HUES48 (cell line): ENCODE measurements around the gene FAU.

Experiments
- H3K27ac ChIP-seq: one replicate; pipeline ENCODE4 v1.7.0; 2013; ENCODE audit warnings: low read depth, low read length, inconsistent platforms
- H3K27me3 ChIP-seq: 2 replicates; pipeline ENCODE4 v1.6.1; 2013; ENCODE audit warnings: mild to moderate bottlenecking, low read length; ENCODE audit not compliant: control insufficient read depth, insufficient read depth
- H3K36me3 ChIP-seq: 2 replicates; pipeline ENCODE4 v1.6.1; 2013; ENCODE audit warnings: low read length; ENCODE audit not compliant: control insufficient read depth, insufficient read depth
- H3K4me1 ChIP-seq: 2 replicates; pipeline ENCODE4 v1.6.1; 2013; ENCODE audit warnings: mild to moderate bottlenecking, low read length; ENCODE audit not compliant: control insufficient read depth, insufficient read depth
- H3K4me3 ChIP-seq: 2 replicates; pipeline ENCODE4 v1.5.1; 2013; ENCODE audit warnings: mild to moderate bottlenecking, low read depth, low read length
- H3K9ac ChIP-seq: 2 replicates; pipeline ENCODE4 v1.6.1; 2013; ENCODE audit warnings: mild to moderate bottlenecking, low read depth, low read length, moderate library complexity
- H3K9me3 ChIP-seq: 2 replicates; pipeline ENCODE4 v1.6.1; 2013; ENCODE audit warnings: low read length; ENCODE audit not compliant: control insufficient read depth, insufficient read depth

FAU gene

GRCh38 chr11:65135633-65136145 is 13.8 kb upstream of the FAU start:
- Histone ChIP-seq H3K27ac (peak overlapping the region; percentile 98), H3K4me1 (peaks cover 9% of the 10 kb centered on the region)

GRCh38 chr11:65134952-65135632 is 13.2 kb upstream of the FAU start:
- no peaks in the 10 kb centered on the region for H3K27me3 ChIP-seq
- peak overlapping the region; percentile 83 for H3K4me3 ChIP-seq
- peak overlapping the region; percentile 98 for H3K9ac ChIP-seq
- H3K36me3 ChIP-seq, result peaks cover 28% of the 10 kb centered on the region
- no peaks in the 10 kb centered on the region for H3K9me3 ChIP-seq
- H3K4me1 ChIP-seq, result peaks cover 9% of the 10 kb centered on the region
- H3K27ac ChIP-seq, result peak overlapping the region; percentile 98

More at GRCh38 chr11:65135633-65136145, 13.8 kb upstream of the FAU start:
- H3K4me3 ChIP-seq, result peak overlapping the region; percentile 83
- no peaks in the 10 kb centered on the region for H3K9me3 ChIP-seq
- no peaks in the 10 kb centered on the region for H3K27me3 ChIP-seq
- peaks cover 24% of the 10 kb centered on the region for H3K36me3 ChIP-seq
- peak overlapping the region; percentile 98; the same call in 1 of the 2 replicates for H3K9ac ChIP-seq

- Histone ChIP-seq H3K27ac (peak within 1 kb of the TSS; percentile 98), H3K9ac (peak within 1 kb of the TSS; percentile 98), H3K27me3 (no peaks in the 10 kb centered on the region), H3K36me3 (peaks cover 35% of the 10 kb centered on the region), H3K4me1 (peaks cover 9% of the 10 kb centered on the region), H3K4me3 (peak within 1 kb of the TSS; percentile 83), H3K9me3 (no peaks in the 10 kb centered on the region)
Measured at GRCh38 chr11:65134240-65134951, 12.5 kb upstream of the FAU start, which contains the start of gene SYVN1. TSS of gene SYVN1 (minus strand) at chr11:65134519. CDS start at chr11:65133601, 918 bp downstream.

GRCh38 chr11:65133724-65134123 is 11.8 kb upstream of the FAU start:
- no peaks in the 10 kb centered on the region for H3K9me3 ChIP-seq
- H3K36me3 ChIP-seq, result peaks cover 42% of the 10 kb centered on the region
- H3K9ac ChIP-seq, result peak overlapping the region; percentile 98
- H3K27me3 ChIP-seq, result no peaks in the 10 kb centered on the region
- peaks cover 9% of the 10 kb centered on the region for H3K4me1 ChIP-seq
- peak overlapping the region; percentile 83 for H3K4me3 ChIP-seq
- peak overlapping the region; percentile 98 for H3K27ac ChIP-seq

GRCh38 chr11:65132988-65133700 is 11.2 kb upstream of the FAU start:
- Histone ChIP-seq H3K4me3 (peak overlapping the region; percentile 83), H3K27ac (peak overlapping the region; percentile 98), H3K9me3 (no peaks in the 10 kb centered on the region), H3K36me3 (peaks cover 46% of the 10 kb centered on the region), H3K4me1 (peaks cover 9% of the 10 kb centered on the region), H3K9ac (no peak overlapping the region), H3K27me3 (no peaks in the 10 kb centered on the region)

- H3K9ac ChIP-seq, result no peak overlapping the region
- H3K9me3 ChIP-seq, result no peaks in the 10 kb centered on the region
- no peak overlapping the region for H3K27ac ChIP-seq
- H3K27me3 ChIP-seq, result no peaks in the 10 kb centered on the region
- no peak overlapping the region for H3K4me3 ChIP-seq
- peaks cover 9% of the 10 kb centered on the region for H3K4me1 ChIP-seq
- peaks cover 54% of the 10 kb centered on the region for H3K36me3 ChIP-seq
Measured at GRCh38 chr11:65132238-65132987, 10.5 kb upstream of the FAU start.

GRCh38 chr11:65131895-65132237 is 9.9 kb upstream of the FAU start:
- no peak overlapping the region for H3K27ac ChIP-seq
- H3K9me3 ChIP-seq, result no peaks in the 10 kb centered on the region
- no peaks in the 10 kb centered on the region for H3K27me3 ChIP-seq
- no peak overlapping the region for H3K9ac ChIP-seq
- no peak overlapping the region for H3K4me3 ChIP-seq
- peaks cover 59% of the 10 kb centered on the region for H3K36me3 ChIP-seq
- peaks cover 9% of the 10 kb centered on the region for H3K4me1 ChIP-seq

GRCh38 chr11:65131417-65131776 is 9.5 kb upstream of the FAU start:
- Histone ChIP-seq H3K9ac (no peak overlapping the region), H3K9me3 (no peaks in the 10 kb centered on the region), H3K4me3 (no peak overlapping the region)

GRCh38 chr11:65130631-65131416 is 8.9 kb upstream of the FAU start:
- peaks cover 9% of the 10 kb centered on the region for H3K4me1 ChIP-seq
- H3K9ac ChIP-seq, result no peak overlapping the region
- peaks cover 70% of the 10 kb centered on the region for H3K36me3 ChIP-seq
- H3K4me3 ChIP-seq, result no peak overlapping the region
- H3K27me3 ChIP-seq, result no peaks in the 10 kb centered on the region
- H3K27ac ChIP-seq, result no peak overlapping the region
- no peaks in the 10 kb centered on the region for H3K9me3 ChIP-seq

More at GRCh38 chr11:65131417-65131776, 9.5 kb upstream of the FAU start:
- Histone ChIP-seq H3K4me1 (peaks cover 9% of the 10 kb centered on the region), H3K36me3 (peaks cover 64% of the 10 kb centered on the region), H3K27ac (no peak overlapping the region), H3K27me3 (no peaks in the 10 kb centered on the region)
